K562 (cell line): Measurements from ENCODE around the gene BSDC1. TPM values are rescaled to one million over a fixed set of nuclear protein-coding genes. Genes with fewer than 3 reads are reported as not detected.
A peak's percentile ranks its signal among the peaks of the same experiment; 100 is the strongest.

Experiments
- CBFA2T3 ChIP-seq: fragments of 450-650 bp; IDR thresholded peaks from 2 replicates; pipeline ENCODE4 v1.6.1; 2017
- CC2D1A ChIP-seq: fragments of 450-650 bp; IDR thresholded peaks from 2 replicates; pipeline ENCODE4 v1.6.1; 2017; ENCODE audit warnings: mild to moderate bottlenecking
- DPF2 ChIP-seq: fragments of 450-650 bp; IDR thresholded peaks from 2 replicates; pipeline ENCODE4 v1.6.1; 2016
- ELK3 ChIP-seq: fragments of 450-650 bp; formaldehyde crosslinking; IDR thresholded peaks from 2 replicates; pipeline ENCODE4 v1.4.0; 2020; ENCODE audit warnings: mild to moderate bottlenecking
- ETV5 ChIP-seq: sonication (generic); formaldehyde crosslinking; IDR thresholded peaks from 2 replicates; pipeline ENCODE4 v1.4.0; 2020; ENCODE audit warnings: low read depth, mild to moderate bottlenecking, missing genetic modification reagents
- HNRNPH1 ChIP-seq: fragments of 200-400 bp; formaldehyde crosslinking; optimal IDR thresholded peaks from 2 replicates; pipeline ENCODE3; 2017; ENCODE audit warnings: low read depth, mild to moderate bottlenecking, low read length, moderate library complexity
- KDM1A ChIP-seq, 2 experiments: fragments of 450-650 bp; IDR thresholded peaks; 2 replicates each; pipeline ENCODE4 v1.6.1; 2016; ENCODE audit warnings: mild to moderate bottlenecking in 2 of 2
- MLLT1 ChIP-seq, 2 experiments: fragments of 450-650 bp; IDR thresholded peaks; 2 replicates each; pipeline ENCODE4 v1.6.1; 2016
- NCOR1 ChIP-seq: fragments of 450-650 bp; IDR thresholded peaks from 2 replicates; pipeline ENCODE4 v1.6.1; 2016; ENCODE audit warnings: mild to moderate bottlenecking, moderate library complexity
- NR3C1 ChIP-seq: sonication (generic); formaldehyde crosslinking; IDR thresholded peaks from 2 replicates; pipeline ENCODE4 v1.8.1; 2022; ENCODE audit warnings: missing genetic modification reagents
- PHF21A ChIP-seq: fragments of 450-650 bp; IDR thresholded peaks from 2 replicates; pipeline ENCODE4 v1.6.1; 2017; ENCODE audit warnings: low read depth, borderline replicate concordance
- POLR2AphosphoS5 ChIP-seq: IDR thresholded peaks from 2 replicates; pipeline ENCODE4 v1.6.1; 2011; ENCODE audit warnings: mild to moderate bottlenecking, low read depth, low read length, moderate library complexity; ENCODE audit not compliant: control insufficient read depth, insufficient read depth
- RAD21 ChIP-seq, 2 experiments: fragments of 250-450 bp in 1 of 2; fragments of 450-650 bp in 1 of 2; sonication (Bioruptor Pico) in 1 of 2; formaldehyde crosslinking in 1 of 2; IDR thresholded peaks in 1 of 2; conservative IDR thresholded peaks in 1 of 2; 2 replicates each; pipeline versions ENCODE4 v1.4.0 to v1.8.0; 2020 to 2022; ENCODE audit warnings: mild to moderate bottlenecking in 2 of 2, moderate library complexity in 1 of 2
- SMC3 ChIP-seq: conservative IDR thresholded peaks from 2 replicates; pipeline ENCODE4 v1.6.1; 2011; ENCODE audit warnings: low read depth, low read length, improper control_type of control experiment; ENCODE audit not compliant: insufficient read depth
- TAL1 ChIP-seq: fragments of 450-650 bp; IDR thresholded peaks from 2 replicates; pipeline ENCODE4 v1.6.1; 2016; ENCODE audit warnings: mild to moderate bottlenecking
- TEAD4 ChIP-seq, 2 experiments: sonication (generic) in 1 of 2; formaldehyde crosslinking in 1 of 2; IDR thresholded peaks; 2 replicates each; pipeline versions ENCODE4 v1.6.1 to v1.8.0; 2012 to 2022; ENCODE audit warnings: borderline replicate concordance in 1 of 2, inconsistent platforms in 1 of 2, low read length in 1 of 2, mild to moderate bottlenecking in 1 of 2, missing genetic modification reagents in 1 of 2
- WHSC1 ChIP-seq: IDR thresholded peaks from one replicate; pipeline ENCODE4 v1.6.1; 2012; ENCODE audit warnings: low read length, control low read depth, inconsistent platforms
- ZBTB7A ChIP-seq: IDR thresholded peaks from 2 replicates; pipeline ENCODE4 v1.6.1; 2011; ENCODE audit warnings: low read depth, mild to moderate bottlenecking, low read length, moderate library complexity, borderline replicate concordance; ENCODE audit not compliant: control insufficient read depth
- ZNF407 ChIP-seq: fragments of 450-650 bp; IDR thresholded peaks from 2 replicates; pipeline ENCODE4 v1.6.1; 2016; ENCODE audit warnings: low read depth
- ZNF668 ChIP-seq: fragments of 250-450 bp; sonication (Bioruptor Pico); IDR thresholded peaks from 2 replicates; pipeline ENCODE4 v1.8.0; 2022; ENCODE audit warnings: mild to moderate bottlenecking, inconsistent platforms
- polyA plus RNA-seq, 8 experiments: library from polyadenylated mRNA; depleted of rRNA in 4 of 8; stranded (reverse) in 5 of 8; unstranded in 3 of 8; fragments of >200 nt; fragmentation: Nextera tagmentation in 2 of 8; fragmentation: Illumina TruSeq in 1 of 8; extraction: Ambion mirVana in 2 of 8; extraction: Trizol in 1 of 8; gene quantifications; 2 replicates each; pipeline versions ENCODE4 v1.2.1 to v1.2.3, GENCODE V29; 2011 to 2014; ENCODE audit warnings: inconsistent platforms in 1 of 8, missing spikeins in 1 of 8
- total RNA-seq, 7 experiments: library from RNA; depleted of rRNA in 6 of 7; stranded (reverse); fragments of >200 nt in 6 of 7; fragmentation: Illumina TruSeq in 2 of 7; extraction: Trizol in 2 of 7; gene quantifications; 2 replicates each; pipeline versions ENCODE4 v1.2.1 to v1.2.3, GENCODE V29; 2011 to 2021; ENCODE audit warnings: low replicate concordance in 1 of 7

BSDC1 gene
- total and polyA plus RNA-seq, 9 of the 15 experiments (the other 6 are each of a cell fraction or from before 2014, with no cell fraction given): 10.2 to 96.8 (median 73.1) TPM

- TF ChIP-seq MLLT1 (IDR thresholded peaks at IDR 0.05) (no peak), DPF2 (peak; percentile 82; the same call in 1 of the 2 replicates), WHSC1 (no peak), CBFA2T3 (peak; percentile 96), NCOR1 (peak; percentile 82), PHF21A (no peak), SMC3 (no peak), CC2D1A (peak; percentile 66; the same call in 1 of the 2 replicates), TAL1 (peak; percentile 69; the same call in 1 of the 2 replicates), TEAD4 (IDR thresholded peaks at IDR 0.05; ENCODE audit: low read length) (peak; percentile 38; the same call in 1 of the 2 replicates), TEAD4 (CRISPR knock-in tag; IDR thresholded peaks at IDR 0.05; ENCODE audit: borderline replicate concordance) (no peak), ZBTB7A (peak; percentile 71; the same call in 1 of the 2 replicates), KDM1A (IDR thresholded peaks at IDR 0.05) (peak; percentile 70 to 72; a peak in 3 of 4 replicates), NR3C1 (CRISPR knock-in tag) (no peak), ZNF668 (CRISPR knock-in tag) (no peak), RAD21 (CRISPR knock-in tag; conservative IDR thresholded peaks at IDR 0.05 in 1 of 2, IDR thresholded peaks at IDR 0.05 in 1 of 2) (no peak), HNRNPH1 (no peak), ETV5 (CRISPR knock-in tag) (no peak), ELK3 (CRISPR knock-in tag) (no peak), ZNF407 (0 out of 2 replicates have a peak, but pooled peaks have one; percentile 19), POLR2AphosphoS5 (peak; percentile 69)
Observed at GRCh38 chr1:32399843-32400242, 5.6 kb upstream of the BSDC1 start (continued).
